Suprapubic skin (tissue), 4 donors: ENCODE results near the gene ASB8. TPM values are rescaled to one million over a fixed set of nuclear protein-coding genes. Genes with fewer than 3 reads are reported as not detected.

Experiments used
- DNase-seq, 2 donors: peaks; one replicate each; pipeline ENCODE4 v3.0.0-alpha.2; 2019; ENCODE audit warnings: low spot score in 2 of 2
- H3K27ac ChIP-seq: fragments of 200-600 bp; sonication (generic); one replicate; pipeline ENCODE4 v1.5.1; 2019
- H3K27me3 ChIP-seq: fragments of 200-600 bp; sonication (generic); one replicate; pipeline ENCODE4 v1.5.1; 2019
- H3K36me3 ChIP-seq: fragments of 200-600 bp; sonication (generic); one replicate; pipeline ENCODE4 v1.5.1; 2019
- H3K4me1 ChIP-seq: fragments of 200-600 bp; sonication (generic); one replicate; pipeline ENCODE4 v1.5.1; 2019
- H3K4me3 ChIP-seq: fragments of 200-600 bp; sonication (generic); one replicate; pipeline ENCODE4 v1.5.1; 2019; ENCODE audit warnings: mild to moderate bottlenecking
- H3K9me3 ChIP-seq: fragments of 200-600 bp; sonication (generic); one replicate; pipeline ENCODE4 v1.5.1; 2019
- EP300 ChIP-seq: sonication (generic); formaldehyde crosslinking; IDR thresholded peaks from one replicate; pipeline ENCODE4 v1.6.1; 2017; ENCODE audit warnings: antibody characterized with exemption
- POLR2A ChIP-seq, 2 donors: fragments of 450-650 bp; IDR thresholded peaks; one replicate each; pipeline ENCODE4 v1.6.1; 2017; ENCODE audit warnings: antibody characterized with exemption in 2 of 2, mild to moderate bottlenecking in 2 of 2, moderate library complexity in 2 of 2
- POLR2AphosphoS5 ChIP-seq, 3 donors: sonication (generic); formaldehyde crosslinking; IDR thresholded peaks; one replicate each; pipeline ENCODE4 v1.6.1; 2017; ENCODE audit warnings: antibody characterized with exemption in 3 of 3
- WGBS: methylation state at CpG from one replicate; pipeline ENCODE4 v1.1.5; 2018; 5-methylcytosine and 5-hydroxymethylcytosine counted together
- total RNA-seq, 4 donors: library from RNA; depleted of rRNA; stranded (reverse); fragments of >200 nt; gene quantifications; one replicate each; pipeline ENCODE4 v1.1.0, GENCODE V29; 2016
- TF ChIP-seq, protein P1 (sequence below), 2 donors: fragments of 200-600 bp in 1 of 2; fragments of 450-650 bp in 1 of 2; sonication (generic) in 1 of 2; IDR thresholded peaks; one replicate each; pipeline ENCODE4 v1.5.1; 2016 to 2019; ENCODE audit warnings: antibody characterized with exemption in 2 of 2, mild to moderate bottlenecking in 1 of 2, moderate library complexity in 1 of 2

The ASB8 gene
- total RNA-seq, 4 donors from 2014 or later = 19.8 to 49.4 (median 23.6) TPM

DNA sequence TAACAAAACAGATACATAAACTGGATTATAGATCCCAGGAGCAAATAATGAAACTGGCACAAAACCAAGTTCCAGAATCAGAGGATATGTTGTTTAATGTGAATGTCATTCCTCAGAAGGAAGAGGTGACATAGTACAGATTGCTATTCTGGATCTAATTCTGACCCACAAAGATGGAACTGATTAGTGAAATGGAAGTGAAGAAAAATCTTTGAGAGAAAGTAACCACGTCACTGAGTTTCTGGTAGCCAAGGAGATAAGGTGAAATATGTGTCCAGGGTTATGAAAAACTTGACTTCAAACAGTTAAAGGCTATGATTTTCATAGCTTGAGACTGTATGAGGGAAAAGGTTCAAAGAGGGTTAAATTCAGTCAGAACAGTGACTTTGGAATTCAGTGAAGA is 37.5 kb upstream of the ASB8 start:
- TF ChIP-seq EP300 = no peak
- TF ChIP-seq, protein P1, sequence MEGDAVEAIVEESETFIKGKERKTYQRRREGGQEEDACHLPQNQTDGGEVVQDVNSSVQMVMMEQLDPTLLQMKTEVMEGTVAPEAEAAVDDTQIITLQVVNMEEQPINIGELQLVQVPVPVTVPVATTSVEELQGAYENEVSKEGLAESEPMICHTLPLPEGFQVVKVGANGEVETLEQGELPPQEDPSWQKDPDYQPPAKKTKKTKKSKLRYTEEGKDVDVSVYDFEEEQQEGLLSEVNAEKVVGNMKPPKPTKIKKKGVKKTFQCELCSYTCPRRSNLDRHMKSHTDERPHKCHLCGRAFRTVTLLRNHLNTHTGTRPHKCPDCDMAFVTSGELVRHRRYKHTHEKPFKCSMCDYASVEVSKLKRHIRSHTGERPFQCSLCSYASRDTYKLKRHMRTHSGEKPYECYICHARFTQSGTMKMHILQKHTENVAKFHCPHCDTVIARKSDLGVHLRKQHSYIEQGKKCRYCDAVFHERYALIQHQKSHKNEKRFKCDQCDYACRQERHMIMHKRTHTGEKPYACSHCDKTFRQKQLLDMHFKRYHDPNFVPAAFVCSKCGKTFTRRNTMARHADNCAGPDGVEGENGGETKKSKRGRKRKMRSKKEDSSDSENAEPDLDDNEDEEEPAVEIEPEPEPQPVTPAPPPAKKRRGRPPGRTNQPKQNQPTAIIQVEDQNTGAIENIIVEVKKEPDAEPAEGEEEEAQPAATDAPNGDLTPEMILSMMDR (IDR thresholded peaks at IDR 0.05) = no peak
- TF ChIP-seq POLR2AphosphoS5 (IDR thresholded peaks at IDR 0.05) = no peak
- TF ChIP-seq POLR2A (IDR thresholded peaks at IDR 0.05) = no peak
- H3K9me3 ChIP-seq = no peaks in the 10 kb centered on the region
- H3K27me3 ChIP-seq = no peaks in the 10 kb centered on the region
- 68% methylated on average over 1 of the region's 1 CpG for WGBS
- no peak overlapping the region for H3K4me3 ChIP-seq
- H3K4me1 ChIP-seq = peaks cover 26% of the 10 kb centered on the region
- H3K27ac ChIP-seq = no peak overlapping the region
- no peak for DNase-seq
- no peaks in the 10 kb centered on the region for H3K36me3 ChIP-seq

DNA sequence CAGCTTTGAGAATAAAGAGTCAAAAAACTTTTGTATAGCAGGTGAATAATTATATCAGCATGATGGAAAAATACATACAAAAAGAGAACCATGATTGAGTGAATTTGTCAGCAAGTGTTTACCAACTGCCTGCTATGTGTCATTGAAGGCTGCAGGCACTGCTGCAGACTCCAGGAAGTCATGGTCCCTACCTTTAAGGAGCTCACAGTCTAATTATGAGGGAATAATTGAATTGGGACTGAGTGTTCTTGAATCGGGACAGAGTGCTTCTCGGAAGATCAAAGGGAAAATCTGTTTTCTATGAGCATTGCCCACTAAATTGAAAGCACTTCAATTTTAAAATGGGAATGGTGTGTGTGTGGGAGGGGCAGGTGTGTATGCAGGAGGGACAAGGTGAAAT is 36.3 kb upstream of the ASB8 start:
- Histone ChIP-seq H3K9me3 (no peaks in the 10 kb centered on the region), H3K36me3 (no peaks in the 10 kb centered on the region), H3K4me3 (no peak overlapping the region), H3K27me3 (no peaks in the 10 kb centered on the region), H3K27ac (no peak overlapping the region), H3K4me1 (peaks cover 16% of the 10 kb centered on the region)
- TF ChIP-seq EP300 (no peak), POLR2A (IDR thresholded peaks at IDR 0.05) (no peak), POLR2AphosphoS5 (IDR thresholded peaks at IDR 0.05) (no peak)
- TF ChIP-seq, protein P1 (IDR thresholded peaks at IDR 0.05) = no peak
- no peak for DNase-seq
- 58% methylated on average over 2 of the region's 2 CpGs for WGBS

DNA sequence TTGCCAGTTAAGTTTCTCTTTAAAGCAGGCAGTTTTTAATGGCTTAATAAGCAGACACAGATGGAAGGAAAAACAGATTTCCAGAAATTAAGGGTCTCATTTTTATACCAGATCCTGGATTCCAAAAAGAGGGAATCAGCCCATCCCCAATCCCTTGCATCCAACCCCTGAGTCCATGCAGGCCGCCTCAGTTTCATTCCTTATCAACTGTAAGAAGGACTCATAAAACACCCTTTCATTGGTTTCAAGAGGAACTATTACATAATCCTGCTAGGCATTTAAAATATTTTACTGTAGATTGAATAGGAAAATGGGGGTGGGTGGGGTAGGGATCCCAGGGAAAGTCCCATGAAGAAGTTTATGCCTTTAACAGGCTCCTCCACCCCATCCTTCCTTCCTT is 35.5 kb upstream of the ASB8 start:
- H3K4me1 ChIP-seq = peaks cover 15% of the 10 kb centered on the region
- H3K9me3 ChIP-seq = no peaks in the 10 kb centered on the region
- TF ChIP-seq, protein P1 (IDR thresholded peaks at IDR 0.05) = no peak
- TF ChIP-seq EP300 = no peak
- no peak for DNase-seq
- no peaks in the 10 kb centered on the region for H3K27me3 ChIP-seq
- no peak overlapping the region for H3K4me3 ChIP-seq
- H3K27ac ChIP-seq = no peak overlapping the region
- 66% methylated on average over 1 of the region's 1 CpG for WGBS
- no peaks in the 10 kb centered on the region for H3K36me3 ChIP-seq

DNA sequence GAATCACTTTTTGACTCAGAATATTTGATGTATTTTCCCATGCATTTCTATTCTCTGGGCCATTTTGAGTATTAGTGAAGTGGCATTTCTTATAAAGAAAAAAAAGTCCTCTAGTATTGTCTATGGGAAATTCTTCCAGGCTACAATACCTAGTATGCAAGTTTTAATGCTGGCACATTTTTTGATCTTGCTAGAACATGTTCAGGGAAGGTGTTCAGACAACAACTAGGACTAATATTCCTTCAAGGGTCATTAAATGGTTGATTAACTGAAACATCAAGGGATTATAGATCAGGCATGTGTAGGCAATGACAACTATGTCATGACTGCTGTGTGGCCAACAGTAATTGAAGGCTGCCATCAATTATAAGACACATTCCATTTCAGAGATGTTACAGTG is 33.8 kb upstream of the ASB8 start:
- no peaks in the 10 kb centered on the region for H3K9me3 ChIP-seq
- H3K4me1 ChIP-seq = peaks cover 8% of the 10 kb centered on the region
- H3K4me3 ChIP-seq = no peak overlapping the region
- H3K36me3 ChIP-seq = no peaks in the 10 kb centered on the region
- TF ChIP-seq EP300 = no peak
- TF ChIP-seq POLR2AphosphoS5 (IDR thresholded peaks at IDR 0.05) = no peak
- TF ChIP-seq POLR2A (IDR thresholded peaks at IDR 0.05) = no peak
- TF ChIP-seq, protein P1 (IDR thresholded peaks at IDR 0.05) = no peak
- DNase-seq = no peak
- H3K27me3 ChIP-seq = peaks cover 3% of the 10 kb centered on the region
- H3K27ac ChIP-seq = no peak overlapping the region

DNA sequence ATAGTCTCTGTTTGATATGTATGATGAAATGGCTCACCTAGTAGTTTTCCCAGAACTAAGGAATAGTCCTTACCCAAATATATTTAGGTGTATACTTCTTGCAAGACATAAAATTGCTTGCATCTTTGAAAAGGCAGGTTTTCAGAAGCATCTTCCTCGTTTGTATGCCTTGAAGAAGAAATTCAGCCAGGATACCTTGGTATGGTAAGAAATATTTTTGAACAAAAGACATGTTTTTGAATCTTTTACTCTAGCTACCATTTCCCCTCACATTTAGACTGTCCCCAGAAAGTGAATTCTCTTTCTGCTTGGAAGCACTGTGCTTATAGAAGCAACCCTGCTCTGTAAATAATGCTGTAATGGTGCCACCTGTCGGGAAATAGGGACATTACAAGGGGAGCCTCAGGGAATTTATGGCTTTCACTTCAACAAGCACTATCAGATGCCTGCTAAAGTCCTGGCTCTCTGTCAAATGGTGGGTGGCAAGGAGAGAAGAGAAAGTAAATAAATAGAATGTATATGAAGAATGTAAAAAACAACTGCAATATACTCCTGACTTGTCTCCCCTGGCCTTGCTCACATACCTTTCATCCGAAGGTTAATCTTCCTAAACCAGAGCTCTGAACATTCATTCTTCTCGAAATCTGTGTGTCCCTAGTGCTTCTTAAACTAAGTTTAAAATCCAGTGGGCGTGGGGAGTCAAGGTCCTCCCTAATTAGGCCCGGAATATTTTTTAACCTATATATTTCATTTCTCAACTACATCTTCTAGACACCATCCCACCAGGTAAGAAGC is 32.2 kb upstream of the ASB8 start:
- no peak overlapping the region for H3K27ac ChIP-seq
- peaks cover 18% of the 10 kb centered on the region for H3K27me3 ChIP-seq
- H3K36me3 ChIP-seq = no peaks in the 10 kb centered on the region
- DNase-seq = no peak
- TF ChIP-seq POLR2A (IDR thresholded peaks at IDR 0.05) = no peak
- TF ChIP-seq, protein P1 (IDR thresholded peaks at IDR 0.05) = peak; percentile 57 to 88
- peaks cover 18% of the 10 kb centered on the region for H3K4me1 ChIP-seq
- H3K9me3 ChIP-seq = no peaks in the 10 kb centered on the region
- H3K4me3 ChIP-seq = no peak overlapping the region
- WGBS = 36% methylated on average over 6 of the region's 6 CpGs
